ENCODE data around the gene MRPS5.
"Not testable (repeated sequence)": the region's sequence is repeated elsewhere in the genome, so short reads cannot be mapped to it uniquely, and the experiment has no call there.

MRPS5 gene

GRCh38 chr2:95048825-95049682 is 72.6 kb downstream of the MRPS5 start:
- FAIRE-seq: peak; percentile 28
- no peak for DNase-seq (ENCODE audit: insufficient read length, low spot score)

- no peak for DNase-seq (ENCODE audit: insufficient read length, low spot score)
These were observed 73.7 kb downstream of the MRPS5 start for GRCh38 chr2:95047629-95048510.

DNA sequence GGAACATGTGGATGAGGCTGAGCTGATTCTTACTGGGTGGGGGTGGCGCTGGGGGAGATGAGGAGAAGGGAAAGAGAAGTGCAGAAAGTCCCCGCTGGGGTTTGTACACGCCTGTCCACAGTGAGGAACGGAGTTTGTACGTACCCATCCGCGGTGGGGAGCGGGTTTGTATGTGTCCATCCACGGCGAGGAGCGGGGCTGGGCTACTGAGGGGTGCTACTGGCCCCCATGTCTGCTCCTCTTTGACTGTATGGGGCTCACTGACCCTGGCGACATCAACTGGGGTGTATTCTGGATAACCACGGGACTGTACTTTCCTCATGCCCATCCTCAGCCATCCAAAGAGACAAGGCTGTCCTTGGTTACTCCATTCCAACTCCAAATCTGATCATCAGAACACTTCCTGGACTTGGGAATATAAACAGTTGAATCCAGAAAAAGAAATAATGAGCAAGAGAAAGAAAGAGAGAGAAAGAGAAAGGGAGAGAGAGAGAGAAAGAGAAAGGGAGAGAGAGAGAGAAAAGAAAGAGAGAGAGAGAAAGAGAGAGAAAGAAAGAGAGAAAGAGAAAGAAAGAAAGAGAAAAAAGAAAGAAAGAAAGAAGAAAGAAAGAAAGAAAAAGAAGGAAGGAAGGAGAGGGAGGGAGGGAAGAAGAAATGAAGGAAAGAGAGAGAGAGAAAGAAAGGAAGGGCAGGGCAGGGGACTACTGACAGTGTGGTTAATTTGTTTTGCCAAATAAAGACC is 75.1 kb downstream of the MRPS5 start:
- FAIRE-seq: no peak

More at GRCh38 chr2:95047629-95048510, 73.7 kb downstream of the MRPS5 start:
- no peak for FAIRE-seq

GRCh38 chr2:95044601-95045000 is 77.0 kb downstream of the MRPS5 start:
- DNase-seq (ENCODE audit: insufficient read length, low spot score) (no peak), FAIRE-seq (no peak)

More for the DNA sequence above, 75.1 kb downstream of the MRPS5 start:
- DNase-seq (ENCODE audit: insufficient read length, low spot score): no peak

GRCh38 chr2:95043300-95044093 is 78.1 kb downstream of the MRPS5 start:
- FAIRE-seq: peak; percentile 31

DNA sequence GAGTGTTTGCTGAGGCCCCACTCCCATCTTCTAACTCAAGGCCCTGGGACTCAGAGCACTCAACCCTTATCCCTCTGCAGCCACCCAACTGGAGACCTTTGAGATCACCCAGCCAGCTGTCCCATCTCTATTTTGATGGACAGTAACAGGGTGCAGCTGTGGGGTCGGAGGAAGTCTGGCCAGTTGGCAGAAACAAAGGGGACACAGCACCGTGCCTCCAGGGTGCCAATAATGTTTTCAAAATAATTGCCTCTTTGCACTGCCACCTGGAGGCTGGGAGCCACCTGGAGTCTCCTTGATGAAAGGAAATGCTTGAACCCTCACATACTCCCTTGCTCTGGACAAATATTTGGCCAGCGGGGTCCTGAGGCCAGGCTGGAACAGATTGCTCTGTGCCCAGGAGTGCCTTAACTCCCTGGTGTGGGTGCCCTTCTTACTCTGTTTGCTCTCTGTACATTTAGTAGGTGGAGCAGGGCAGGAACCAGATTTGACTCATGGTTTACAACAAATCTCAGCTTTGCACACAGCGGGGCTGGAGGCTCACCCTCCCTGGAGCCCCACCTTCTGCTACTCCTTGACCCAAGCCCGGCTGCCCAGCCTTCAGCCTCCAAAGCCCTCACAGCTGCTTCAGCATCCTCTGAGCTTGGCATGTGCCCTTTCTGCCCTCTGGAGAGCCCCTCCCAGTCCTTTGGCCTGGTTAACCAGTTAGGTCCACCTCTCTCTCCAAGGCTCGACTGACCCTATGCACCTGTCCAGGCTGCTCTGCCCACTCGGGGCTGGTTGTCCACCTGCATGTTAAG is 78.9 kb downstream of the MRPS5 start:
- DNase-seq (ENCODE audit: insufficient read length, low spot score) (no peak), FAIRE-seq (no peak)

More at GRCh38 chr2:95043300-95044093, 78.1 kb downstream of the MRPS5 start:
- peak; percentile 57 for DNase-seq (ENCODE audit: insufficient read length, low spot score)

DNA sequence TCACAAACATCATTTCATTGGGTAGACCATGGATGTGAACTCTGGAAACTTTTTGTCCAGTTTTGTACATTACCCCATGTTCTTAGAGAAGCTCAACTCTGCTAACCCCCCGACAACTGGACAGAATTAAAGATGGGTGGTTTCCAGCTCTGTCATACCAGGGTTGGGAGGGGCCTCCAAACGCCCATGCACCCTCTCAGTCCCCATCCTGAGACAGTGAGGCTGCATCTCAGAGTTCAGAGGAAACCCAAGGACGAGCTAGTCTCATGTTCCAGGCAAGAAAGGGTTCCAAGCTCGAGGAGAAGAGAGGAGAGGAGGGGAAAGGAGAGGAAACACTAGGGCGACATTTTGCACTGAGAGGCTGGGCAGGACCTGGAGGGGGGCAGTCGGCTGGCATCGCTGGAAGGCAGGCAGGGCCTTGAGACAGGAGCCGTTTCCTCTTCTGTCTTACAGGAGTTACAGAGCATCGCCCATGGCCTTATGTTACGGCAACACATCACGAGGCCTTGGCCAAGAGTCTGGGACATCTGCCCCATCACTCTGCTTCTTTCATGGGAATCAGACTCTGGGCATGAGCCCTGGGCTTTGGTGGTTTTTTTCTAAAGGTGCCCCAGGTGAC is 79.7 kb downstream of the MRPS5 start:
- FAIRE-seq: no peak
- DNase-seq (ENCODE audit: insufficient read length, low spot score): no peak

GRCh38 chr2:95041060-95041823 is 80.4 kb downstream of the MRPS5 start:
- DNase-seq (ENCODE audit: insufficient read length, low spot score): no peak
- FAIRE-seq: no peak

GRCh38 chr2:95040426-95040825 is 81.2 kb downstream of the MRPS5 start:
- FAIRE-seq: no peak
- no peak for DNase-seq (ENCODE audit: insufficient read length, low spot score)

- FAIRE-seq (no peak), DNase-seq (ENCODE audit: insufficient read length, low spot score) (no peak)
These were observed 81.6 kb downstream of the MRPS5 start for GRCh38 chr2:95039978-95040377.

- FAIRE-seq (no peak), DNase-seq (ENCODE audit: insufficient read length, low spot score) (no peak)
These were observed 82.2 kb downstream of the MRPS5 start for GRCh38 chr2:95039363-95039762.

DNA sequence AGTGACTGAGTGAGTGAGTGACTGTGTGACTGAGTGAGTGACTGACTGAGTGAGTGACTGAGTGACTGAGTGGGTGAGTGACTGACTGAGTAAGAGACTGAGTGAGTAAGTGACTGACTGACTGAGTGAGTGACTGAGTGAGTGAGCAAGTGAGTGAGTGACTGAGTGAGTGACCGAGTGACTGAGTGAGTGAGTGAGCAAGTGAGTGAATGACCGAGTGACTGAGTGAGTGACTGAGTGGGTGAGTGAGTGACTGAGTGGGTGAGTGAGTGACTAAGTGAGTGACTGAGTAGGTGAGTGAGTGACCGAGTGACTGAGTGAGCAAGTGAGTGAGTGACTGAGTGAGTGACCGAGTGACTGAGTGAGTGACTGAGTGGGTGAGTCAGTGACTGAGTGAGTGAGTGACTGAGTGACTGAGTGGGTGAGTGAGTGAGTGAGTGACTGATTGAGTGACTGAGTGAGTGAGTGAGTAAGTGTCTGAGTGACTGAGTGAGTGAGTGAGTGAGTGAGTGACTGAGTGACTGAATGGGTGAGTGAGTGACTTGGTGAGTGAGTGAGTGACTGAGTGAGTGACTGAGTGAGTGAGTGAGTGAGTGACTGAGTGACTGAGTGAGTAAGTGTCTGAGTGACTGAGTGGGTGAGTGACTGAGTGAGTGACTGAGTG is 82.8 kb downstream of the MRPS5 start:
- no peak for FAIRE-seq
- DNase-seq (ENCODE audit: insufficient read length, low spot score): no peak

GRCh38 chr2:95037841-95038585 is 83.6 kb downstream of the MRPS5 start:
- DNase-seq (ENCODE audit: insufficient read length, low spot score); FAIRE-seq: not testable (repeated sequence)

DNA sequence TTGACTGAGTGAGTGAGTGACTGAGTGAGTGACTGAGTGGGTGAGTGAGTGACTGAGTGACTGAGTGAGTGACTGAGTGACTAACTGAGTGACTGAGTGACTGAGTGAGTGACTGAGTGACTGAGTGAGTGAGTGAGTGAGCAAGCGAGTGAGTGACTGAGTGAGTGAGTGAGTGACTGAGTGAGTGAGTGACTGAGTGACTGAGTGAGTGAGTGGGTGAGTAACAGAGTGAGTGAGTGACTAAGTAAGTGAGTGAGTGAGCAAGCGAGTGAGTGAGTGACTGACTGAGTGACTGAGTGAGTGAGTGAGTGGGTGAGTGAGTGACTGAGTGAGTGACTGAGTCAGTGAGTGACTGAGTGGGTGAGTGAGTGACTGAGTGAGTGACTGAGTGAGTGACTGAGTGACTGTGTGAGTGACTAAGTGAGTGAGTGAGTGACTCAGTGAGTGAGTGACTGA is 84.2 kb downstream of the MRPS5 start:
- DNase-seq (ENCODE audit: insufficient read length, low spot score) (no peak), FAIRE-seq (peak; percentile 99)

DNA sequence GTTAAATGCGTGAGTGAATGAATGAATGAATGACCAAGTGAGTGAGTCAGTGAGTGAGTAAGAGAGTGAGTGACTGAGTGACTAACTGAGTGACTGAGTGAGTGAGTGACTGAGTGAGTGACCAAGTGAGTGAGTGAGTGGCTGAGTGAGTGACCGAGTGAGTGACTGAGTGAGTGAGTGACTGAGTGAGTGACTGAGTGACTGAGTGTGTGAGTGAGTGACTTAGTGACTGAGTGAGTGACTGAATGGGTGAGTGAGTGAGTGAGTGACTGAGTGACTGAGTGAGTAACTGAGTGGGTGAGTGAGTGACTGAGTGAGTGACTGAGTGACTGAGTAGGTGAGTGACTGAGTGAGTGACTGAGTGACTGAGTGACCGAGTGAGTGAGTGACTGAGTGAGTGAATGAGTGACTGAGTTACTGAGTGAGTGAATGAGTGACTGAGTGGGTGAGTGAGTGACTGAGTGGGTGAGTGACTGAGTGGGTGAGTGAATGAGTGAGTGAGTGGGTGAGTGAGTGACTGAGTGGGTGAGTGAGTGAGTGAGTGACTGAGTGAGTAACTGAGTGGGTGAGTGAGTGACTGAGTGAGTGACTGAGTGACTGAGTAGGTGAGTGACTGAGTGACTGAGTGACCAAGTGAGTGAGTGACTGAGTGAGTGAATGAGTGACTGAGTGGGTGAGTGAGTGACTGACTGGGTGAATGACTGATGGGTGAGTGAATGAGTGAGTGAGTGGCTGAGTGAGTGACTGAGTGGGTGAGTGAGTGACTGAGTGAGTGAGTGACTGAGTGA is 84.8 kb downstream of the MRPS5 start:
- DNase-seq (ENCODE audit: insufficient read length, low spot score) (no peak), FAIRE-seq (no peak)

Data from HTR-8/SVneo (cell line).